ENCODE results near the gene JARID2. TPM values are rescaled to one million over a fixed set of nuclear protein-coding genes. Genes with fewer than 3 reads are reported as not detected.
"Not testable (repeated sequence)": the region's sequence is repeated elsewhere in the genome, so short reads cannot be mapped to it uniquely, and the experiment has no call there.

JARID2 gene
- total and polyA plus RNA-seq, 8 donors, result 2.4 to 42.6 (median 11.5) TPM

GRCh38 chr6:15322184-15322583 lies 76.3 kb downstream of the JARID2 start:
- H3K4me1 ChIP-seq, result peaks cover 4 to 72% (median 38%) of the 10 kb centered on the region in 4 donors
- no peak for DNase-seq
- H3K27ac ChIP-seq, result no peak overlapping the region
- WGBS, 5 donors, result 52 to 76% (median 60%) methylated on average over 1 of the region's 1 CpG
- no peak overlapping the region for H3K4me3 ChIP-seq
- no peaks in the 10 kb centered on the region for H3K36me3 ChIP-seq
- TF ChIP-seq CTCF (IDR thresholded peaks at IDR 0.05) (no peak), POLR2AphosphoS5 (IDR thresholded peaks at IDR 0.05) (no peak), POLR2A (IDR thresholded peaks at IDR 0.05) (no peak), EP300 (IDR thresholded peaks at IDR 0.05) (no peak)
- intact Hi-C loops (cut with DNase I; ENCODE audit: low total_unique reads), result no loop called here
- H3K9me3 ChIP-seq, result no peaks in the 10 kb centered on the region
- no peaks in the 10 kb centered on the region for H3K27me3 ChIP-seq

GRCh38 chr6:15322781-15323536 lies 77.1 kb downstream of the JARID2 start:
- WGBS, 5 donors, result 46 to 58% (median 53%) methylated on average over 5 of the region's 5 CpGs
- Histone ChIP-seq H3K4me3 (no peak overlapping the region), H3K27ac (peak overlapping the region in 4 of 5 donors; percentile 25 to 55 (median 46)), H3K4me1 (peaks cover 4 to 72% (median 44%) of the 10 kb centered on the region in 4 donors), H3K27me3 (no peaks in the 10 kb centered on the region), H3K9me3 (no peaks in the 10 kb centered on the region), H3K36me3 (no peaks in the 10 kb centered on the region)
- peak; percentile 47 to 75 for DNase-seq
- no peak for TF ChIP-seq POLR2A (IDR thresholded peaks at IDR 0.05)
- TF ChIP-seq CTCF (IDR thresholded peaks at IDR 0.05), result no peak
- no peak for TF ChIP-seq POLR2AphosphoS5 (IDR thresholded peaks at IDR 0.05)
- TF ChIP-seq EP300 (IDR thresholded peaks at IDR 0.05), result no peak
- intact Hi-C loops (cut with DNase I; ENCODE audit: low total_unique reads), result no loop called here

- not testable (repeated sequence) for DNase-seq
Observed at GRCh38 chr6:15323611-15324010, 77.7 kb downstream of the JARID2 start.

GRCh38 chr6:15324427-15324985 lies 78.6 kb downstream of the JARID2 start:
- Histone ChIP-seq H3K4me1 (peaks cover 4 to 77% (median 44%) of the 10 kb centered on the region in 4 donors), H3K27me3 (no peaks in the 10 kb centered on the region), H3K4me3 (no peak overlapping the region), H3K27ac (no peak overlapping the region), H3K9me3 (no peaks in the 10 kb centered on the region), H3K36me3 (no peaks in the 10 kb centered on the region)
- TF ChIP-seq EP300 (IDR thresholded peaks at IDR 0.05) (no peak), POLR2AphosphoS5 (IDR thresholded peaks at IDR 0.05) (no peak), POLR2A (IDR thresholded peaks at IDR 0.05) (no peak), CTCF (IDR thresholded peaks at IDR 0.05) (no peak)
- intact Hi-C loops (cut with DNase I; ENCODE audit: low total_unique reads), result no loop called here
- no peak for DNase-seq
- WGBS, 5 donors, result 84 to 92% (median 88%) methylated on average over 8 of the region's 8 CpGs

More at GRCh38 chr6:15323611-15324010, 77.7 kb downstream of the JARID2 start:
- H3K27me3 ChIP-seq; H3K9me3 ChIP-seq; H3K4me3 ChIP-seq; intact Hi-C loops (cut with DNase I; ENCODE audit: low total_unique reads); H3K36me3 ChIP-seq: not testable (repeated sequence)
- peak overlapping the region in 2 of 5 donors; percentile 38 to 53 for H3K27ac ChIP-seq
- 95 to 98% (median 97%) methylated on average over 11 of the region's 11 CpGs for WGBS, 5 donors
- H3K4me1 ChIP-seq, result peaks cover 4 to 72% (median 43%) of the 10 kb centered on the region in 4 donors

GRCh38 chr6:15325540-15325955 lies 79.7 kb downstream of the JARID2 start:
- WGBS, 5 donors, result 72 to 89% (median 84%) methylated on average over 5 of the region's 5 CpGs
- Histone ChIP-seq H3K27me3 (no peaks in the 10 kb centered on the region), H3K4me1 (peaks cover 10 to 79% (median 46%) of the 10 kb centered on the region in 4 donors)

More at GRCh38 chr6:15325540-15325955, 79.7 kb downstream of the JARID2 start:
- no peaks in the 10 kb centered on the region for H3K36me3 ChIP-seq
- H3K27ac ChIP-seq, result no peak overlapping the region
- no peaks in the 10 kb centered on the region for H3K9me3 ChIP-seq
- intact Hi-C loops (cut with DNase I; ENCODE audit: low total_unique reads), result no loop called here
- no peak for DNase-seq
- no peak for TF ChIP-seq POLR2AphosphoS5 (IDR thresholded peaks at IDR 0.05)
- no peak for TF ChIP-seq EP300 (IDR thresholded peaks at IDR 0.05)
- no peak for TF ChIP-seq POLR2A (IDR thresholded peaks at IDR 0.05)
- no peak overlapping the region for H3K4me3 ChIP-seq
